AG04450 (cell line): ENCODE measurements around the gene CNOT6L. TPM values are rescaled to one million over a fixed set of nuclear protein-coding genes. Genes with fewer than 3 reads are reported as not detected.

Source experiments
- CTCF ChIA-PET: fragments of 300-600, 350-600 bp; formaldehyde crosslinking; extraction: SDS; loops from one replicate; lab custom pipeline; 2022; ENCODE audit warnings: antibody characterized with exemption, inconsistent platforms; lab: Charles Lee
- POLR2A ChIA-PET: fragments of 350-600 bp; formaldehyde crosslinking; extraction: SDS; loops from one replicate; lab custom pipeline; 2021; ENCODE audit warnings: antibody characterized with exemption, inconsistent platforms; lab: Yijun Ruan, JAX
- DNase-seq: peaks from one replicate; pipeline ENCODE4 v3.0.0-alpha.2; 2011; ENCODE audit warnings: low read depth, low spot score
- H3K27ac ChIP-seq: one replicate; pipeline ENCODE4 v1.5.1; 2012; ENCODE audit warnings: low read depth, low read length, control low read depth
- H3K27me3 ChIP-seq: one replicate; pipeline ENCODE4 v1.6.0; 2012; ENCODE audit warnings: low read length; ENCODE audit not compliant: control insufficient read depth, insufficient read depth
- H3K4me3 ChIP-seq: 2 replicates; pipeline ENCODE4 v1.5.1; 2011; ENCODE audit warnings: mild to moderate bottlenecking, low read depth, low read length, control low read depth
- H3K9me3 ChIP-seq: 2 replicates; pipeline ENCODE4 v1.5.1; 2012; ENCODE audit warnings: low read length; ENCODE audit not compliant: control insufficient read depth, insufficient read depth
- polyA plus RNA-seq: library from polyadenylated mRNA; depleted of rRNA; stranded (reverse); fragments of >200 nt; gene quantifications from 2 replicates; pipeline ENCODE4 v1.2.3, GENCODE V29; 2011
- TF ChIP-seq, protein P1 (sequence below): IDR thresholded peaks from 2 replicates; pipeline ENCODE4 v1.5.1; 2011; ENCODE audit warnings: low read depth, low read length, control low read depth, inconsistent platforms

Gene CNOT6L
- polyA plus RNA-seq, 1 experiment: 10.7 TPM

DNA sequence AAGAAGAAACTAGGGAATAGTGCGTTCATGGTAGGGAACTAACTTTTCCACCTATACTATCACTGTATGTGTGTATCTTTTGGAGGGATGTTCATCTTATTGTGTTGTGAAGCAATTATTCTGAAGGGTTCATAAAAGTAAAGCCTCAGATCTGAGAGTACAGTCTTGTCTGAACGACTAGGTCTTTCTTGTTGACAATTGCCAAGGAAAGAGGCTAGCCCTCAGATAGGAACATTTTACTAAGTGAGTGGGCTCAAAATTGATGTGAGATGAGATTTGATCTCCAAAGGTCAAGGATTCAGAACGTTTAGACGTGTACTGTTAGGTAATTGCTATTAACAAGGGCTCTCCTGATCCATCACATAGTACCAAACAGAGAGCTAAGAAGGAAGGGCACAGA lies 15.2 kb upstream of the CNOT6L start:
- Histone ChIP-seq H3K4me3 (no peak overlapping the region), H3K27ac (no peak overlapping the region), H3K27me3 (no peaks in the 10 kb centered on the region), H3K9me3 (no peaks in the 10 kb centered on the region)
- TF ChIP-seq, protein P1, sequence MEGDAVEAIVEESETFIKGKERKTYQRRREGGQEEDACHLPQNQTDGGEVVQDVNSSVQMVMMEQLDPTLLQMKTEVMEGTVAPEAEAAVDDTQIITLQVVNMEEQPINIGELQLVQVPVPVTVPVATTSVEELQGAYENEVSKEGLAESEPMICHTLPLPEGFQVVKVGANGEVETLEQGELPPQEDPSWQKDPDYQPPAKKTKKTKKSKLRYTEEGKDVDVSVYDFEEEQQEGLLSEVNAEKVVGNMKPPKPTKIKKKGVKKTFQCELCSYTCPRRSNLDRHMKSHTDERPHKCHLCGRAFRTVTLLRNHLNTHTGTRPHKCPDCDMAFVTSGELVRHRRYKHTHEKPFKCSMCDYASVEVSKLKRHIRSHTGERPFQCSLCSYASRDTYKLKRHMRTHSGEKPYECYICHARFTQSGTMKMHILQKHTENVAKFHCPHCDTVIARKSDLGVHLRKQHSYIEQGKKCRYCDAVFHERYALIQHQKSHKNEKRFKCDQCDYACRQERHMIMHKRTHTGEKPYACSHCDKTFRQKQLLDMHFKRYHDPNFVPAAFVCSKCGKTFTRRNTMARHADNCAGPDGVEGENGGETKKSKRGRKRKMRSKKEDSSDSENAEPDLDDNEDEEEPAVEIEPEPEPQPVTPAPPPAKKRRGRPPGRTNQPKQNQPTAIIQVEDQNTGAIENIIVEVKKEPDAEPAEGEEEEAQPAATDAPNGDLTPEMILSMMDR: no peak
- no peak for DNase-seq
- ChIA-PET CTCF (no interaction called here), POLR2A (no interaction called here)

DNA sequence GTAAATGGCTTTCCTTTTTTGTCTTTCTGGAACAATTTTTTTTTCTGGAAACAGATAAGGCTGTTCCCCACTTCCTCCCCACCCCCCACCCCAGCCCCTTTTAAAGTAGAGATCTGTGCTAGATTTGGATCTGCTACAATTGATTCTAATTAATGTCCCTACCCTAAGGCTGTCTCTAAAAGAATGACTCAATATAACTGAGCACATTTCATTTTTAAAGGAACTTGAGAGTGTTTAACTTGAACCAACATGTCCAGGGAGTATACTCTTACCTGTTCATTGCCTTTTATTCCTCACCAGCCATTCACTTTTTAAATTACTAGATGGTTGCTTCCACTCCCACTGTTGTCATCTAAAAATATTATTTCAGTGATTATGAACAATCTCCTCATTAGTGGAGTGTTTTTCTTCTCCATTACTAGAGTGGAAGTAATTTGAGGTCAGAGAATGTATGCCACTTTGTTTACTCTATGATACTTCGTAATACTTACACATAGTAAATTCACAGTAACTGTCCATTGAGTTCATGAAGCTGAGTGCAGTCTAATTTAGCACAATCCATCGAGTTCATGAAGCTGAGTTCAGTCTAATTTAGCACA lies 14.1 kb upstream of the CNOT6L start:
- TF ChIP-seq, protein P1: no peak
- CTCF ChIA-PET: no interaction called here
- H3K9me3 ChIP-seq: no peaks in the 10 kb centered on the region
- no peak overlapping the region for H3K27ac ChIP-seq
- DNase-seq: no peak
- no peaks in the 10 kb centered on the region for H3K27me3 ChIP-seq
- H3K4me3 ChIP-seq: no peak overlapping the region
- POLR2A ChIA-PET: no interaction called here

DNA sequence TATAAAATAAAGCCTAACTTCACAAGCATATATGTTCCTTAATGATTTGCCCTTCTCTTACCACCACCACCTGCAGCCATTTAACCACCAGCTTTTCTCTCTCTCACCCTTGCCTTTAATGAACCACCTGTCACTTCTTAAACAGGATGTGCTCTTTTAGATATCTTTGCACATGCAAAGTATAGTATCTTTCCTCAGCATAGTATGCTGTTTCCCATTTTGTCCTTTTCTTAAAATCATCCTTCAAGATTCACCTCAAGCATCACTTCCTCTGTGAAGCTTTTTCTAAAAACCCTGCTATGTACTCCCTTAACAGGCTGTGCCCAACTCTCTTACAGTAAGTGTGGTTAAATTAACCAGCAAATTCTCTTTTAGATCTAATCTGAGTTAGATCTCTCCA lies 8.2 kb upstream of the CNOT6L start:
- Histone ChIP-seq H3K4me3 (no peak overlapping the region), H3K27me3 (peaks cover 10% of the 10 kb centered on the region), H3K27ac (no peak overlapping the region), H3K9me3 (no peaks in the 10 kb centered on the region)
- no peak for DNase-seq
- TF ChIP-seq, protein P1: no peak
- ChIA-PET CTCF (no interaction called here), POLR2A (no interaction called here)

DNA sequence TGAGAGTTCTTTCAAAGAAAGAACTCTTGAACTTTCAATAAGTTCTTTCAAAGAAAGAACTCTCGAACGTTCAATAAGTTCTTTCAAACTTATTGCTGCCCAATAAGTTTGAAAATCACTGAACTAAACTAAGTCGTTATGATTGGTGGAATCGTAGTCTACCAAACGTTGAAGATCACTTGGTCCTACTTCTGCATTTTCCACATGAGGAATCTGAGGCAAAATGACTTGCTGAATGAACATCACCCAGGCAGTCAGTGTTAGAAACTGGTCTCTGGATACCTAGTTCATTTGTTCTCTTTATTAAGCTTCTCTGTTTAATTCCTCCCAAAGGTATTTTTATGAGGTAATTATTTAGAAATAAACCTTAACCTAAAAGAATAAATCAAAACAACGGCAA lies 7.1 kb upstream of the CNOT6L start:
- H3K9me3 ChIP-seq: no peaks in the 10 kb centered on the region
- TF ChIP-seq, protein P1: no peak
- no peak overlapping the region for H3K4me3 ChIP-seq
- POLR2A ChIA-PET: no interaction called here
- CTCF ChIA-PET: no interaction called here
- DNase-seq: no peak
- H3K27ac ChIP-seq: no peak overlapping the region
- H3K27me3 ChIP-seq: peaks cover 10% of the 10 kb centered on the region

DNA sequence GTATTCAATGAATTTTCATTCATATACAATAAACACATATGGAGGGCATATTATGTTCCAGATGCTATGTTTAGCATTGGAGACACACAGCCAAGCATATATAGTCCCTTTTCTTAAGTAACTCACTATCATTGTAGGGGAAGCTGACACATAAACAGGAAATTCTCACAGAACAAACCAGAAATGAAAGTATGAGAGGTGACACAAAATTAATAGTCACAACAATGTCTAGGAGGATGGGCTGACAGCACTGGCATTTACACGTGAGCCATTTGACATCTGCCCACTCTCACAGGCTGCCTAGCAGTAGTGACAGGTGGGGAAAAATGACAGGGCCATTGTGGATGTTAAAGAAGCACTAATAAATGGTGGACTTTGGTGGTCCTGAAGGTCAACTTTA lies 2.6 kb upstream of the CNOT6L start:
- Histone ChIP-seq H3K9me3 (no peaks in the 10 kb centered on the region; the same call in 1 of the 2 replicates), H3K27ac (no peak overlapping the region), H3K4me3 (no peak overlapping the region), H3K27me3 (peaks cover 1% of the 10 kb centered on the region)
- ChIA-PET CTCF (no interaction called here), POLR2A (no interaction called here)
- no peak for DNase-seq
- TF ChIP-seq, protein P1: no peak
